Putamen (tissue), 1 donor: Measurements from ENCODE around the gene DNAJB13.

Experiments used
- DNase-seq: peaks from one replicate; pipeline ENCODE4 v3.0.0-alpha.2; 2016; ENCODE audit warnings: low spot score

Gene DNAJB13

GRCh38 chr11:74000307-74001133 is 49.7 kb downstream of the DNAJB13 start:
- DNase-seq = no peak

- no peak for DNase-seq
Measured at GRCh38 chr11:74001822-74002286, 51.0 kb downstream of the DNAJB13 start.

DNA sequence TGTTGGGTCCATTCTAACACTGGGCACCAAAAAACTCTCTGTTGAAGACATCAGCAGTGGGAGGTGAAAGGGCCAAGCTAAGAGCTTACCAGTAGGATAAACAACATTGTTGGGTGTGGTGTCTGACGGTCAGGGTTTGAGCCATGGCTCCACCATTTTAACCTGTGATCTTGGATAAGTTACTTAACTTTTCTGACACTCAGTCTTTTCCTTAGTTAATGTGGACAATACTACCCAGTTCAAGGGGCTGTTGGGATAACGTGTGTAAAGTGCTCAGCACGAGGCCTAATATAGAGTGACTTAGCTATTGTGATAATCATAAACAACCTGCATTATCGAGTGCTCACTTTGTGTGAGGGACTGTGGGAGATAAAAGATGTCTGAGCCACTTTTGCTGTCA is 52.0 kb downstream of the DNAJB13 start:
- no peak for DNase-seq

DNA sequence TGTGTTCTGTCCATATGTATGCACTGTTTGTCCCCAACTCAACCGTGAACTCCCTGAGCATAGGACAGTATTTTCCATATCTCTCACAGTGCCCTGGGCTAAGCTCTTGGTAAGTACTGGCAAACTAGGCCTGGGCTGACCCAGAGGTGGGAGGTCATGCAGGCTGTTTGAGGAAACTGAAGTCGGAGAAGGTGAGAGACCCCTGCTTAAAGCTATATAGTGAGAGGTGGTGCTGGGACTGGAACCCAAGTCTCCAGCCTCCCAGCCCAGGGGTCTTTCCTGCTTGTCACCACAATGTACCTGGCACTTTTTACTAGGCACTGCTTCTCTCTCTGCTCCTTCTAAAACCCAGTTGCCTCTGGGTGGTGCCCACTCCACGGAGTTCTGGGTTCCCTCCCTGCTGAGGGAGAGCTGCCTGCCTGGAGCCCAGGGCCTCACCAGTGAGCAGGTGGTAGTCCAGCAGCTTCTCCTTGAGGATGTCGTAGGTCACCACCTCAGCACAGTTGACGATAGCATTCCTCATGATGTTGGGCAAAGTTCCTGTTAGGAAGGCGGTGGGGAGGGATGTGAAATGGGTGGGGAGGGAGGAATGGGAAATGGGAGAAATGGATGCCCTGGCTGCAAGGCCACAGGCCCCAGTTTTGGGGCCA is 53.3 kb downstream of the DNAJB13 start:
- no peak for DNase-seq

DNA sequence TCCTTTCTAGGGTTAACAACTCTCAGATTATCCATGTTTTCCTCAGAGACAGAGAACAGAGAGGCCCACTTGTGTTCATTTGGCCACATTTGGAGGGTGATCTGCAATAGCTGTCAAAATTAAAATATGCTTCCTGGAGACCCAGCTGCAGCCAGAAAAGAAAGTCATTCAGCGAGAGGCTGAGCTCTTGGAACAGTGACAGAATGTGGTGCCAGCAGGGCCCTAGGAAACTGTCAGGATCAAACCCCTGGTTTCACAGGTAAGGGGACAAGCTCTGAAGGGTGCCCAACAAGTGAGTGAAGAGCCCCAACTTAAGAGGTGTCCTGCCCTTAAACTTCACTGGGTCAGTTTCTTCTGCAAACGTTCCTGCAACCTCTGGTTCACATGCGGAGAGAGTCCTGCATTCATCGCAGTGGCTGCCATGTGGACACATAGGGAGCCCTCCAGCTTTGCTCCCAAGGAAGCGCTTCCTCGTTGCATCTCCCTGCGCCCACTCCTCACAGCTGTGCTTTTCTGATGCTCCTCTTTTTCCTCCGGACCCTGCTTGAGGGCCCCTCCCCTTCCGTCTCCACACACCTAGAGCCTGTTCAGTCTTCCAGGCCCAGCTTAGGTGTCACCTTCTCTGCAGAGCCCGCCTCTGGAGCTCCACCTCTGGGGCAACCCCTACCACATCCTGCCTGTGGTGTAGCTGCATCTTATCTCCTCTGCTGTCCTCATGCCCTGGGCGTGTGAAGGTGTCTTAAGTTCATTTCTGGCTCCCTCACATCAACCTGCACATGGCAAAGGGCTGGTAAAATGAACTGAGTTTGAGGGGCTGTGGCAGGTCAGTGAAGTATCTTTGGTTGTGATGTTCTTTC is 54.2 kb downstream of the DNAJB13 start:
- DNase-seq = no peak

DNA sequence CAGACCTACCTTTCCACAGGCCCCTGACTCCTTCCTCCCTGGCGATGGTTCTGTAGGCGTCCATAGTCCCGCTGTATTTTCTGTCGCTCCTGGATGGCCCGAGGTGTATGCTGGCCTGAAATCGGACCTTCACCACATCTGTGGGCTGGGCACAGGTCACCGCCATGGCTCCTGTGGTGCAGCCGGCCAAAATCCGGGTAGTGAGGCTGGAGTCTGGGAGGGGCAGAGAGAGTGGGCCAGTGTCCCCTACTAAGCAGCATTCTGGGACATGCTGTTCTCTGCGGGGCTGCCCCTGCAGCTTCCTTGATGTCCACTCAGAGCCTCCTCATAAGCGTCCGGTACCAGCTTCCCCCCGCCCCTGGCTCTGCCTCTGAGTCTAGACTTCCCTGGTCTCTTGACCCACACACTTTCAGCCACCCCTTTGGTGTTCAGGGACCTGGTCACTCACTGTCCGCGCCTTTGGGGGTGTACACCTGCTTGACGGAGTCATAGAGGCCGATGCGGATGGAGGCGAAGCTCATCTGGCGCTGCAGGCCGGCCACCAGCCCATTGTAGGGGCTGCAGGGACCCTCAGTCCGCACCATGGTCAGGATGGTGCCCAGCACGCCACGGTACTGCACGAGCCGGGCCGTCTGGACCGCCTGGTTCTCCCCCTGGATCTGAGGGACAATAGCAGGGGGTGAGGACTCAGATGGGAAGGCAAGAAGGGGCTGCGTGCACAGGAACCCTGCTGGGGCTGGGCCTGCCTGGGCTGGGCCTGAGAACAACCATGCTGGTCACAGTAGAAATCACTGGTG is 55.1 kb downstream of the DNAJB13 start:
- no peak for DNase-seq

DNA sequence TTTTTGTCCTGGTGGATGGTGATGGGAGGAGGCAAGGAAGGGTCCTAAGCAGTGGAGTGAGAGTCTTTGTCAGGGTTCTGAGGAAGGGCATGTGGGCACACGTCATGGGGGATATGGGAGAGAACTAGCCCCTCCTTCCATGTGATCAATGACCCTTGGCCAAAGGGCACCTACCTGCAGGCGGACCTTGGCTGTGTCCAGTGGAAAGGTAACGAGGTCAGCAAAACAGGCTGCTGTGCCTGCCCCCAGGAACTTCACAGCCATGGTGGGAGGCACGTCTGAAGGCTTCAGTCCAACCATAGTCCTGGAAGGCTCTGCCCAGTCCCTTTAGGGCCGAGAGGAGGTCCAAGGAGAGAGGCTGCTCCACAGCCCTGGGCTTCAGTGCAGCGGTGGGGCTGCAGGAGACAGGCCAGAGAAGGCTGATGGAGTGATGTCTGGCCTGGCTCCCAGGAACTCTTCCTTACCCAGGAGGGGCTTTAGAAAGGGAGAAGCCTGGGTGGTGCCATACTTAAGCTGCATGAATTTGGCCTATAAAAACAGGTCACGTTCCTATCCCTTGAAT is 56.0 kb downstream of the DNAJB13 start:
- DNase-seq = no peak

- no peak for DNase-seq
Measured at GRCh38 chr11:74007691-74008372, 57.0 kb downstream of the DNAJB13 start.

- DNase-seq = no peak
Measured at GRCh38 chr11:74008373-74009229, 57.8 kb downstream of the DNAJB13 start, which contains the start of gene UCP3. Gene UCP3, minus strand, starts transcription at chr11:74009085. Its CDS starts 2,043 bp downstream, at chr11:74007042.

DNA sequence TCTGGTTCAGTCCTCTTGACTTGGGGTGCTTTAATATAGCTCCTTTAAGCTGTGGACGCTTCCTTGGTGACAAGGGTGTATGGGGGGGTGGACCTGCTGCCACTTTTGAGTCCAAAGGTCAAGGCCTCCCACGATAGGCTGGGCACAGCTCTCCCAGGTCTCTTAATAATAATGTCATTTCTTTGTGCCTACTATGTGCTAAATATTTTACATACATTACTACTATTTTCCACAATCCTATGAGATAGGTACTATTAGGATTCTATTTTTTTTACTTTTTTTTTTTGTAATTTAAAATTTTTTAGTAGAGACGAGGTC is 58.4 kb downstream of the DNAJB13 start:
- DNase-seq = no peak

GRCh38 chr11:74009675-74010305 is 59.0 kb downstream of the DNAJB13 start:
- DNase-seq = no peak

GRCh38 chr11:74010306-74011300 is 59.8 kb downstream of the DNAJB13 start:
- DNase-seq = no peak

DNA sequence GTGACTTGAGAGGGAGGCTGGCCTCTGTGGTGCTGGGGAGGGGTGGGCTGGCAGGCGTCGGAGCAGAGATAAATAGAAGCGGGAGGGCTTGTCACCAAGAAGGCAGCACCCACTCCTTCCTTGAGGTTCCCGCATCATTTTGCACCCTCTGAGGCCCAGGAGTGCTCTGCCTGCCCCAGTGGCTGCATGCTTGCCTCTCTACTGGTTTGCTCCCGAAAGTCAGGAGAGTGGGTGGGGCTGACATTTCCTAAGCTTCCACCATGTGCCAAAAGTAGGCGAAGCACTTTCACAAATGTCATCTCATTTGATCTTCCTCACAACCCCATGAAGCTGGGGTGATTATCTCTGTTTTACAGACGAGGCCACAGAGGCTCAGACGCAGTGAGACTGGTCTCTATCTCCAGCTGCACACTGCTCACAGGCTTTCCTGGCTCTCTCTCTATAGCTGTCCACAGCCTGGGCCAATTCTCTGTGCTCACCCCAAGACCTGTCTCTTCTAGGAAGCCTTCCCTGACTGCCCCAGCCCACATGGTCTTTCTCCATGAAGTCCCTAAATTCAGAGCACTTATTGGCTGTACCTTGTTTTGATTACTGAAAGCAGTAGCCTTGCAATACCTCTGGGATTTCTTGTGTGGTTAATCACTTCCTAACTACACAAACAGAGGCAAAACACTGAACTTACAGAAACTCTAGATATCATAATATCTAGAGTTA is 60.7 kb downstream of the DNAJB13 start:
- DNase-seq = no peak

DNA sequence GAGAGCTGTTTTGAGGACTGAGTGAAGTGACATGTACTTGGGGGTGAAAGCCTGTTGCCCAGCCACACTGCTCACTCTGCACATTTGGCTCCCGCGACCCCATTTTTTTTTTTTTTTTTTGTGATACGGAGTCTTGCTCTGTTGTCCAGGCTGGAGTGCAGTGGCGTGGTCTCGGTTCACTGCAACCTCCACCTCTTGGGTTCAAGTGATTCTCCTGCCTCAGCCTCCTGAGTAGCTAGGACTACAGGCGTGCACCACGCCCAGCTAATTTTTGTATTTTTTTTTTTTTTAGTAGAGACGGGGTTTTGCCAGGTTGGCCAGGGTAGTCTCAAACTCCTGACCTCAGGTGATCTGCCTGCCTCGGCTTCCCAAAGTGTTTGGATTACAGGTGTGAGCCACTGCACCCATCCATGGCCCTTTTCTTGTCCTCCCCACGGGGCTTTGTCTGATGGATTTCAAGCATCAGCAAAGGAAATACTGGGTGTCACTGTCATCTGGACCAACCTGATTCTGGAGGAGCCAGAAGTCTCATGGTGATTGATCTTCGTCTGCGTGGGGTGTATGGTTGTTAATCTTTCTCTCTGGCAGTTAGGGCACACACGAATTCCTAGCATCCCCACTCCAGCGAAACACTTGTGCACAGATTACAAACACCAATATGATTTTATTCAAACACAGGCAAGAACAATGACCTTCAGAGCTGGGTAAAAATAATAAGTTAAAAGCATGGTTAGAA is 61.4 kb downstream of the DNAJB13 start:
- no peak for DNase-seq

DNA sequence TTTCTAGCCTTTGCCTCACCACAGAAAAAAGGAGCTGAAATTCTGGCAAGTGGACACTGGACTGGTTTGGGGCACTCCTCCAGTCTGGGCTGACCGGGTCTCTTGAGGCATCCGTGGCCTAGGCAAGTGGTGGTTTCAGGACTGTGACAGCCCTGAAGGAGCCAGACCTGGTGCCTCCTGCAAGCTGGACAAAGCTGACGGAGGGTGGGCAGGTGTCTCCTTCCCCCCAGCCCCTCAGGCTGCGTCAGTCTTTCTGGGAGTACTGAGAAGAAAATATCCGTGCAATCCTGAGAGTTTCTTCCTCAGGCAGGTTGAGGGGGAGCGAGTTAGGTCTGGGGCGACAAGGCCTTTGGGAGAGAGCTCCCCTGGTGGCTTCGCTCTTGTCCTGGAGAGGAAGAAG is 62.3 kb downstream of the DNAJB13 start:
- no peak for DNase-seq

DNA sequence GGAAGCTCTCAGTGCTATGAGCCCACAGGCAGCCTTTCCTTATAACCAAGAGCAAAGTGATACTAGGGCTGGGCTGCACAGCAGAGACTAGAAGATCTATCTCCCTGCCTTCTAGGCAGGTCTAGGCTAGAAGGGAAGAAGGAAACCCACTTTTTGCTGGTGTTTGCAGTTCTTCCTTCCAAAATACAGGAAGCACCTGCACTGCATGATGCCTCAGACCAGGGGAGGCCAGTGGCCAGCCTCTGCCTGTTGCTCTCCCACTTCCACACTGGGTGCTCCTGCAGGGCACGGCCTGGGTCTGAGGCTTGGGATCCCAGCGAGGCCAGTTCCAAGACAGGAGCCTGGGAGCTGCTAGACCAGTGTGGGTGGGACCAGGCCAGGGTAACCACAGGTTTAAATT is 64.1 kb downstream of the DNAJB13 start:
- no peak for DNase-seq
